ENCODE measurements around the gene RBFOX2. TPM values are rescaled to one million over a fixed set of nuclear protein-coding genes. Genes with fewer than 3 reads are reported as not detected.

Gene RBFOX2
- total RNA-seq, 1 donor from 2014 or later = 70.0 TPM

DNA sequence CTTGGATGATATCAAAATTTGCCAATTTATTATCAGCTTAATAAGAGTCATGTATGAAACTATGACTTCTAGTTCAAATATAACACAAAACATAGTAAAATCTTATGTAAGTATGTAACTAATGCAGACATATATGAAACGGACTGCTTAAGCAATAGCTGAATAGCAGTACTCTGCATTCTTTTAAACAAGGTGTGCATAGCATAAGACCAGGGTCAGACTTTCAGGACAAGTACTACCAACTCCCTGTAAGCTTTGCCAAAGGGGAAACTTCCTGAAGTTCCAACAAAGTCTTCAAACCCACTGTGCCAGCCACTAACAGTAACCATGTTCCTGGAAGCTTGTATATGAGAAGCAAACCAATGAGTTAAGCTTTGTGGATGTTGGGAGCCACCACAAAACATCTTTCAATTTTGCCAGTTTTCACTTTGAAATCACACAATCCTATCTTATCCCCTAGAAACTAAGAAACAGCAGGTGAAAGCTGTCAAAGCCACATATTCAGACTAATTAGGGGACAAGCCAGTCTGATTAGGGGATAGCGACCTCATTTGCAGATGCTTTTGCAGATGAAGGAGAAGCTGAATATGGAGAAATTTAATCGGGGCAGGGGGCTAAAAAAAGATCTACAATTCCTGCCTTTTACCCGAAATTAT lies 13.3 kb downstream of the RBFOX2 start:
- H3K27me3 ChIP-seq = no peaks in the 10 kb centered on the region
- no peak for DNase-seq (ENCODE audit: extremely low spot score in 2 of 2)
- H3K36me3 ChIP-seq = no peaks in the 10 kb centered on the region
- peak overlapping the region; percentile 7 for H3K27ac ChIP-seq
- intact Hi-C loops (cut with DNase I) = no loop called here
- peaks cover 73% of the 10 kb centered on the region for H3K4me1 ChIP-seq
- no peak overlapping the region for H3K4me3 ChIP-seq
- TF ChIP-seq POLR2A (IDR thresholded peaks at IDR 0.05) (no peak), POLR2AphosphoS5 (IDR thresholded peaks at IDR 0.05; ENCODE audit: insufficient read depth in 1 of 2, low read depth in 1 of 2) (no peak)
- TF ChIP-seq, protein P1, sequence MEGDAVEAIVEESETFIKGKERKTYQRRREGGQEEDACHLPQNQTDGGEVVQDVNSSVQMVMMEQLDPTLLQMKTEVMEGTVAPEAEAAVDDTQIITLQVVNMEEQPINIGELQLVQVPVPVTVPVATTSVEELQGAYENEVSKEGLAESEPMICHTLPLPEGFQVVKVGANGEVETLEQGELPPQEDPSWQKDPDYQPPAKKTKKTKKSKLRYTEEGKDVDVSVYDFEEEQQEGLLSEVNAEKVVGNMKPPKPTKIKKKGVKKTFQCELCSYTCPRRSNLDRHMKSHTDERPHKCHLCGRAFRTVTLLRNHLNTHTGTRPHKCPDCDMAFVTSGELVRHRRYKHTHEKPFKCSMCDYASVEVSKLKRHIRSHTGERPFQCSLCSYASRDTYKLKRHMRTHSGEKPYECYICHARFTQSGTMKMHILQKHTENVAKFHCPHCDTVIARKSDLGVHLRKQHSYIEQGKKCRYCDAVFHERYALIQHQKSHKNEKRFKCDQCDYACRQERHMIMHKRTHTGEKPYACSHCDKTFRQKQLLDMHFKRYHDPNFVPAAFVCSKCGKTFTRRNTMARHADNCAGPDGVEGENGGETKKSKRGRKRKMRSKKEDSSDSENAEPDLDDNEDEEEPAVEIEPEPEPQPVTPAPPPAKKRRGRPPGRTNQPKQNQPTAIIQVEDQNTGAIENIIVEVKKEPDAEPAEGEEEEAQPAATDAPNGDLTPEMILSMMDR (IDR thresholded peaks at IDR 0.05) = no peak
- no peaks in the 10 kb centered on the region for H3K9me3 ChIP-seq

DNA sequence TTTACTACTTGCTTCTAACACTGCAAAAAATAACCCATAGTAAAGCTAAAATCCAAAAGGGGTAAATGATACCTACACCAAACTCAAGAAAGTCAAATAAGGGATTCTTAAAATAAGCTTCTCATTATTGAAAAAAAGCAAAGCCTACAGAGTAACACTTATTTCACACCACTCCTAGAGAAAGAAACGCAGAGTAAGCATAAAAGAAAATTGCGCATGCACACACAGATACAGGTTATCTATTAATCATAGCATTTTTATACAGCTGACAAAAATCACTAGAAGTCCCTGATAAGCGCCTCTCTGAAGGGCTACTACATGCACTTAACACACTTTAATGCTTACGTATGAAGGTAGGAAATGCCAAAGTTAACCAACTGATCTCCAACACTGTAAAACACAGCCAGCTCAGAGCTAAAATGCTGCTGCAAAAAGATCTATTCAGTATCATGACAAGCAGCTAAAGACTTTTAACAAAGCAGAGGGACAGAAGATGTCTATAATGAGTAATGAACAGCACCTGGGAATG lies 14.0 kb downstream of the RBFOX2 start:
- H3K27ac ChIP-seq = no peak overlapping the region
- H3K4me1 ChIP-seq = peaks cover 80% of the 10 kb centered on the region
- H3K9me3 ChIP-seq = no peaks in the 10 kb centered on the region
- H3K36me3 ChIP-seq = no peaks in the 10 kb centered on the region
- TF ChIP-seq POLR2A (IDR thresholded peaks at IDR 0.05) = no peak
- TF ChIP-seq, protein P1 (IDR thresholded peaks at IDR 0.05) = no peak
- no peak for TF ChIP-seq POLR2AphosphoS5 (IDR thresholded peaks at IDR 0.05; ENCODE audit: insufficient read depth in 1 of 2, low read depth in 1 of 2)
- no peak for DNase-seq (ENCODE audit: extremely low spot score in 2 of 2)
- intact Hi-C loops (cut with DNase I) = no loop called here
- no peak overlapping the region for H3K4me3 ChIP-seq
- no peaks in the 10 kb centered on the region for H3K27me3 ChIP-seq

DNA sequence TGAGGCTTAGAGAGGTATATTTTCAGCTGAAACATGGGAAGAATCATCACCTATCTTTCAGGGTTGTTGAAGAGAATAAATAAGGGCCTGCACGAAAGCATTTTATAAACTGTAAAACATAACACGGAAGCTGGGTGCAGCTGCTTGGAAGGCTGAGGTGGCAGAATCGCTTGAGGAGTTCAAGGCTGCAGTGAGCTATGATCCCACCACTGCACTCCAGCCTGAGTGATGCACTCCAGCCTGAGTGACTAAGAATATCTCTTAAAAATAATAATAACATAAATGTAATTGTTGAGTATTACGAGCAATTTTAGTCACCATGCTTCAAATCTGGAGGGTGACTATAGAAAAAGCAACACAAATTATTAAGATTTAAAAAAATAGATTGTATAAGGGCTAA lies 16.3 kb downstream of the RBFOX2 start:
- no peak overlapping the region for H3K27ac ChIP-seq
- H3K27me3 ChIP-seq = no peaks in the 10 kb centered on the region
- no peaks in the 10 kb centered on the region for H3K36me3 ChIP-seq
- TF ChIP-seq POLR2A (IDR thresholded peaks at IDR 0.05) (no peak), POLR2AphosphoS5 (IDR thresholded peaks at IDR 0.05; ENCODE audit: insufficient read depth in 1 of 2, low read depth in 1 of 2) (no peak)
- TF ChIP-seq, protein P1 (IDR thresholded peaks at IDR 0.05) = no peak
- DNase-seq (ENCODE audit: extremely low spot score in 2 of 2) = no peak
- peaks cover 82% of the 10 kb centered on the region for H3K4me1 ChIP-seq
- no peak overlapping the region for H3K4me3 ChIP-seq
- no peaks in the 10 kb centered on the region for H3K9me3 ChIP-seq
- intact Hi-C loops (cut with DNase I) = no loop called here

DNA sequence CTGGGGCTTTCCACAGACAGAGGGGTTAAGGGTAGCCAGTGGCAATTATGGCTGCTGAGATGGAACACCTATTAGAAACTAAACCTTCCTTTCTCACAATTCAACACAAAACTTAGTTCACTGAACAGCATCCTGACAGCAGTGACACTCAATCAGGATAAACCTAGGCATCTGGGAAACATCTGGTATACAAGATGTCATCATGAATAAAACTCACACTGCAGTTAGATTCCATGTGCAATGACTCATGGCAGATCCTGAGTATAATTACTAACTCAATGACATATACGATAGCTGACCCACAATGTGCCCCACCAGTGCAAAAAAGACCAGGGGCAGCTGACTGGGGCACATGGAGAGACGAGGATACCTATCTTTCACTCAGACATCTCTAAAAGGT lies 17.7 kb downstream of the RBFOX2 start:
- intact Hi-C loops (cut with DNase I) = no loop called here
- Histone ChIP-seq H3K4me3 (no peak overlapping the region), H3K9me3 (no peaks in the 10 kb centered on the region), H3K36me3 (no peaks in the 10 kb centered on the region), H3K27me3 (no peaks in the 10 kb centered on the region), H3K4me1 (peaks cover 77% of the 10 kb centered on the region), H3K27ac (peak overlapping the region; percentile 39)
- TF ChIP-seq, protein P1 (IDR thresholded peaks at IDR 0.05) = no peak
- no peak for TF ChIP-seq POLR2A (IDR thresholded peaks at IDR 0.05)
- no peak for DNase-seq (ENCODE audit: extremely low spot score in 2 of 2)

DNA sequence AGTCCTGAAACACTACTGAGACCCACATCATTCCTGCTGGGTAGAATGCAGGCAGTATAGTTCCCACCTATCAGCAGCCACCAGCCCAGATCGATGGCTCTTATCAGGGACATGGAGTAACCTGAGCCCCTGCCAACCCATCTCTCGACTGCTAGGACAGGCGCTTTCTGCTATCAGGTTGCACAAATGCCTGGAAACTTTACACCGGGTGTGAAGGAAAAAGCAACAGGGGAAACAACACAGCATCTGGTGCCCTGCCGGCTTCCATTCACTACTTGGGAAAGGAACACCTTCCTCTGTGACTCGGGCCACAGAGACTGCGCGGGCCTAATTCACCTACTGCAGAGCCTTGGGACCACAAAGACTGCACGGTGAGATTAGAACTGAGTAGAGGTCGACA lies 18.5 kb downstream of the RBFOX2 start:
- H3K27me3 ChIP-seq = no peaks in the 10 kb centered on the region
- no peaks in the 10 kb centered on the region for H3K9me3 ChIP-seq
- no peaks in the 10 kb centered on the region for H3K36me3 ChIP-seq
- H3K27ac ChIP-seq = peak overlapping the region; percentile 28
- intact Hi-C loops (cut with DNase I) = no loop called here
- TF ChIP-seq POLR2A (IDR thresholded peaks at IDR 0.05) = no peak
- TF ChIP-seq, protein P1 (IDR thresholded peaks at IDR 0.05) = no peak
- TF ChIP-seq POLR2AphosphoS5 (IDR thresholded peaks at IDR 0.05; ENCODE audit: insufficient read depth in 1 of 2, low read depth in 1 of 2) = no peak
- H3K4me1 ChIP-seq = peaks cover 77% of the 10 kb centered on the region
- DNase-seq (ENCODE audit: extremely low spot score in 2 of 2) = no peak
- H3K4me3 ChIP-seq = no peak overlapping the region
